ENCODE measurements around the gene DNAAF2. TPM values are rescaled to one million over a fixed set of nuclear protein-coding genes. Genes with fewer than 3 reads are reported as not detected.
A peak's percentile ranks its signal among the peaks of the same experiment; 100 is the strongest.
"Not testable (repeated sequence)": the region's sequence is repeated elsewhere in the genome, so short reads cannot be mapped to it uniquely, and the experiment has no call there.

The DNAAF2 gene
- total and polyA plus RNA-seq, 3 experiments from 2014 or later = 17.6 to 21.7 (median 18.2) TPM

DNA sequence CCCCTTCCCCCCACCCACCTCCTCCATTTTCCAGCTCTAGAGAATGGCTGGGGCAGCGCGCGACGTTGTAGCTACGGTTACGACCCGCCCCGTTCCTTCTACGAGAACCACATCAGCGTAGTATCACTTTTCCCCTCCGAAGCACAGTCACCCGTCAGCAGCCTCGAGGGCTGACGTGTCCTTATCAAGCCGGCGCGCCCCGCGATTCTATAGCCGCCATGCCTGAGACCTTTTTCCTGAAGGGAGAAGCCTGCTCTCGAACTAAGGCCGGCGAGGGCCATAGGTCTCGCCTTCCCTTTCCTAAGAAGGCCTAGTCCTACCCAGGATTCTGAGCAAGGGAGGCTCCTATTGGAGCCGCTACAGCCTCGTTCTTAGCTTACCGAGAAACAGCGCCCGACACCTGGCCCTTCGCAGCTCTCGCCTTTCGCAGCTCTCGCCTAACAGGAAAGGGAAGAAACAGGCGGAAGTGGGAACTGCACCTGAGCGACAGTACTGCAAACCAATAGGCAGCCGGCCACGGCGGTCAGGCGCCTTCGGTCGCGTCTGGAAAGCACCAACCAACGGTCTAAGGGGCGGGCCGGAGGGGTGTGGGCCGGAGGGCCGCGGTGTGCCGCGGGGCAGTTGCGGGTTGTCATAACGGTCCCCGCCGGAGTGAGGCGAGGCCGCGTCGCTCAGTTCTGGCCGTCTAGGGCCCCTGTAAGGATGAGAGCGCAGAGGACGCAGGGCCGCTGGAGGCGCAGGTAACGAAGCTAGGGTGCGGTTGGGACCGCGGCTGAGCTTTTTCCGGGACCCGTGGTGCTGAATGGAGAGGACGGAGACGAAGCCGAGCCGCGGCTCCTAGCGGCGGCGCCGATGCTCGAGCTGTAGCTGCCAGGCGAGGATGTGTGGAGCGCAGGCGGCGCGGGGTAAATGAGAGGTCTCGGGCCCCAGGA is 14.6 kb downstream of the DNAAF2 start, which contains the start of the genes MGAT2 and RPL36AL:
MGAT2 (plus strand) TSS at position 618 of the 932 bp plus-strand sequence. CDS start 470 bp downstream, outside the sequence.
RPL36AL (minus strand) TSS at position 445 of the 932 bp plus-strand sequence. CDS start 1,522 bp downstream, outside the sequence.
- Mint-ChIP-seq H3K27ac (peak within 1 kb of the TSS; percentile 98 to 100 (median 100)), H3K9me3 (no peaks in the 10 kb centered on the region), H3K36me3 (peaks cover 0 to 64% (median 8%) of the 10 kb centered on the region in 3 donors), H3K4me1 (peaks cover 57 to 68% (median 65%) of the 10 kb centered on the region in 3 donors), H3K27me3 (no peaks in the 10 kb centered on the region), H3K4me3 (peak within 1 kb of the TSS; percentile 94 to 99 (median 98))
- CTCF ChIA-PET = interaction anchor here (0.7 to 7.1 kb wide), 24 partner anchors 9 to 692 kb away, joined by 3 to 151 read pairs (median 4); partner anchors contain the start of genes DMAC2L, DNAAF2, KLHDC2 and L2HGDH
- Histone ChIP-seq H3K27me3 (ENCODE audit: insufficient read depth, low read length, poor library complexity, severe bottlenecking) (no peaks in the 10 kb centered on the region), H3K4me3 (ENCODE audit: low read length) (peak within 1 kb of the TSS; percentile 80), H3K9me3 (ENCODE audit: low read length) (no peaks in the 10 kb centered on the region), H3K4me1 (ENCODE audit: insufficient read depth, low read length) (peaks cover 50% of the 10 kb centered on the region), H3K27ac (ENCODE audit: low read depth, low read length) (peak within 1 kb of the TSS; percentile 99), H3K36me3 (ENCODE audit: insufficient read depth, low read length) (peaks cover 5% of the 10 kb centered on the region)
- POLR2A ChIA-PET = interaction anchor here (0.5 to 2.7 kb wide), 21 partner anchors 9 to 1203 kb away, joined by 3 to 105 read pairs (median 5); partner anchors contain the start of genes DNAAF2, KLHDC2, LRR1 and POLE2
- peak; percentile 91 to 96 (median 96) for DNase-seq

DNA sequence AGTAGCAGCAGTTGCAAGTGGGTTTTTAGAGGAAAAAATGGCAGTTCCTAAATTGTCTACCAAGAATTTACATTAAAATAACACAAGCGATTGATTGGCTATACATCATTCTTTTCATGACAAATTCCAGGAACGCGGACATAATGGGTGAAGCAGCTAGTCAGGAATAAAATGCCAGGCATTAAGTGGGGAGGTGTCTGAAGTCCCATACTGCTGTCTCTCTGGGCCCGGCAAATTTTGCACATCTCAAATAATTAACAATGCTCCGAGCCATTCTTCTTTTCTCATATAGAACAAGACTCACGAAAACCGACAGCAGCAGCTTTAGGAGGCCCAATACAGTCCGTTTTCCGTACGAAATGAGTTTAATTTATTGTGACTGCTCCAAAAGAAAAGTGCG is 15.3 kb downstream of the DNAAF2 start:
- H3K9me3 ChIP-seq (ENCODE audit: low read length) = no peaks in the 10 kb centered on the region
- Mint-ChIP-seq H3K36me3 (peaks cover 0 to 62% (median 8%) of the 10 kb centered on the region in 3 donors), H3K27me3 (no peaks in the 10 kb centered on the region), H3K4me3 (peak overlapping the region; percentile 94 to 99 (median 98)), H3K9me3 (no peaks in the 10 kb centered on the region), H3K27ac (peak overlapping the region; percentile 98 to 100 (median 100)), H3K4me1 (peaks cover 52 to 61% (median 58%) of the 10 kb centered on the region in 3 donors)
- H3K4me1 ChIP-seq (ENCODE audit: insufficient read depth, low read length) = peaks cover 50% of the 10 kb centered on the region
- H3K27ac ChIP-seq (ENCODE audit: low read depth, low read length) = peak overlapping the region; percentile 99
- H3K36me3 ChIP-seq (ENCODE audit: insufficient read depth, low read length) = peaks cover 5% of the 10 kb centered on the region
- CTCF ChIA-PET = interaction anchor here (1.0 to 7.1 kb wide), 18 partner anchors 10 to 246 kb away, joined by 3 to 151 read pairs (median 4); partner anchors contain the start of genes DNAAF2, KLHDC2, LRR1 and RPS29
- H3K27me3 ChIP-seq (ENCODE audit: insufficient read depth, low read length, poor library complexity, severe bottlenecking) = no peaks in the 10 kb centered on the region
- POLR2A ChIA-PET = interaction anchor here (0.5 to 2.7 kb wide), 18 partner anchors 10 to 1203 kb away, joined by 3 to 105 read pairs (median 5); partner anchors contain the start of genes DNAAF2, KLHDC2, LRR1 and POLE2
- no peak for DNase-seq
- H3K4me3 ChIP-seq (ENCODE audit: low read length) = peak overlapping the region; percentile 80

DNA sequence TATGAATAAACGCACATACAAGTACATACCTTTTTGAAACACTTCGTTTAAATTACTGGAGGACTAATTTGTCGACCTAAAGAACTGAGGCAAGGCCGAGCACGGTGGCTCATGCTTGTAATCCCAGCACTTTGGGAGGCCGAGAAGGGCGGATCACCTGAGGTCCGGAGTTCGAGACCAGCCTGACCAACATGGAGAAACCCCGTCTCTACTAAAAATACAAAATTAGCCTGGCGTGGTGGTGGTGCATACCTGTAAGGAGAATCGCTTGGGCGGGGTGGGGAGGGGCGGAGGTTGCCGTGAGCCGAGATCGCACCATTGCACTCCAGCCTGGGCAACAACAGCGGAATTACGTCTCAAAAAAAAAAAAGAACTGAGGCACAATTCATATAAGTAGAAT is 15.8 kb downstream of the DNAAF2 start:
- CTCF ChIA-PET = interaction anchor here (1.4 to 7.1 kb wide), 4 partner anchors 9 to 33 kb away, joined by 6 to 151 read pairs (median 26); partner anchors contain the start of genes DNAAF2 and RPS29
- Histone ChIP-seq H3K4me1 (ENCODE audit: insufficient read depth, low read length) (peaks cover 47% of the 10 kb centered on the region), H3K4me3 (ENCODE audit: low read length) (peak overlapping the region; percentile 80), H3K27ac (ENCODE audit: low read depth, low read length) (peak overlapping the region; percentile 99)
- H3K27ac Mint-ChIP-seq = peak overlapping the region; percentile 98 to 100 (median 100)
- not testable (repeated sequence) for H3K27me3 Mint-ChIP-seq; H3K36me3 ChIP-seq (ENCODE audit: insufficient read depth, low read length); H3K9me3 ChIP-seq (ENCODE audit: low read length); H3K9me3 Mint-ChIP-seq; DNase-seq; H3K27me3 ChIP-seq (ENCODE audit: insufficient read depth, low read length, poor library complexity, severe bottlenecking)
- peaks cover 50 to 56% (median 55%) of the 10 kb centered on the region in 3 donors for H3K4me1 Mint-ChIP-seq
- H3K36me3 Mint-ChIP-seq = peaks cover 0 to 61% (median 9%) of the 10 kb centered on the region in 3 donors
- peak overlapping the region; percentile 94 to 99 (median 98) for H3K4me3 Mint-ChIP-seq
- POLR2A ChIA-PET = interaction anchor here (1.5 to 2.7 kb wide), 6 partner anchors 13 to 1204 kb away, joined by 3 to 105 read pairs (median 50); partner anchors contain the start of genes DNAAF2, KLHDC2, LRR1 and RPS29

DNA sequence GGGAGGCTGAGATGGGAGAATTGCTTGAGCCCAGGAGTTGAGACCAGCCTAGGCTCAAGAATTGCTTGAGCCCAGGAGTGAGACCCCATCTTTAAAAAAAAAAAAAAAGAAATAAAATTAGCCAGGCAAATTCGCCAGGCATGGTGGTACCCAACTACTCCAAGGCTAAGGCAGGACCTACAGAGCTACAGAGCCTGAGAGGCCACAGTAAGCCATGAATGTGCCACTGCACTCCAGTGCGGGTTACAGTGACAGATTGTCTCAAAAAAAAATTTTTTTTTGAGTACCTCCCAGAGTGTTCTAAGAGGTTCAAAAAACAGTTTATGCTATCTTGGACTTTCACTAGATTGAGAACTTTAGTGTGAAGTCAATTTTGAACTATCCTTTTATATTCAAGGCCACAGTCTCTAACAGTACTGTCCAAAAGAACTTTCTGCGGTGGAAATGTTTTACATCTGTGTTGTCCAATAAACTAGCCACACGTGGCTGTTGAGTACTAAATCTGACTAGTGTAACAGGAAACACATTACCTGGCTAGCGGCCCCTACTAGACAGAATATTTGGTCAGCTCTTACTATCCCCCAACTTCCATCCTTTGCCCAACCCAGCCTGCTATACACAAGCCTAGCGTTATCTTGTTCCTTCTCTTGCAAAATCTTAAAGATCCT is 17.1 kb downstream of the DNAAF2 start:
- Histone ChIP-seq H3K36me3 (ENCODE audit: insufficient read depth, low read length) (peaks cover 5% of the 10 kb centered on the region), H3K9me3 (ENCODE audit: low read length) (no peaks in the 10 kb centered on the region), H3K4me1 (ENCODE audit: insufficient read depth, low read length) (peaks cover 34% of the 10 kb centered on the region), H3K27me3 (ENCODE audit: insufficient read depth, low read length, poor library complexity, severe bottlenecking) (no peaks in the 10 kb centered on the region), H3K4me3 (ENCODE audit: low read length) (no peak overlapping the region), H3K27ac (ENCODE audit: low read depth, low read length) (no peak overlapping the region)
- ChIA-PET POLR2A (interaction anchor here (0.5 to 1.6 kb wide), 2 partner anchors 14 to 19 kb away, joined by 5 read pairs; partner anchors contain the start of gene LRR1), CTCF (interaction anchor here (1.3 kb wide), 1 partner anchor 16 kb away, joined by 4 read pairs; no protein-coding TSS in a partner anchor)
- Mint-ChIP-seq H3K4me3 (peak overlapping the region in 6 of 7 donors; percentile 16 to 99 (median 65)), H3K36me3 (peaks cover 0 to 59% (median 11%) of the 10 kb centered on the region in 3 donors), H3K4me1 (peaks cover 41 to 46% (median 43%) of the 10 kb centered on the region in 3 donors), H3K27me3 (no peaks in the 10 kb centered on the region), H3K9me3 (no peaks in the 10 kb centered on the region), H3K27ac (peak overlapping the region; percentile 31 to 100 (median 98))
- DNase-seq = no peak

DNA sequence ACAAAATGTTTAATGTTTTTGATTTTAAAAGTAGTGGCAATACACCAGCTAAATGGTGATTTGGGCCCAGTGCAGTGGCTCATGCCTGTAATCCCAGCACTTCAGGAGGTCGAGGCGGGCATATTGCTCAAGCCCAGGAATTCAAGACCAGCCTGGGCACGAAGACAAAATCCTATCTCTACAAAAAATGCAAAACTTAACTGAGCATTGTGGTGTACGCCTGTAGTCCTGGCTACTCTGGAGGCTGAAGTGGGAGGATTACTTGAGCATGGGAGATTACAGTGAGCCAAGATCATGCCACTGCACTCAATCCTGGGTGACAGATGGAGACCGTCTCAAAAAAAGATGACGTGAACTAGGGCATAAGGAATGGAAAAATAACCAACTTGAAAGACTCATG is 19.3 kb downstream of the DNAAF2 start:
- DNase-seq = no peak
- H3K27ac ChIP-seq (ENCODE audit: low read depth, low read length) = no peak overlapping the region
- H3K27me3 ChIP-seq (ENCODE audit: insufficient read depth, low read length, poor library complexity, severe bottlenecking) = no peaks in the 10 kb centered on the region
- H3K9me3 ChIP-seq (ENCODE audit: low read length) = no peaks in the 10 kb centered on the region
- H3K4me1 Mint-ChIP-seq = peaks cover 29 to 42% (median 35%) of the 10 kb centered on the region in 3 donors
- ChIA-PET CTCF (no interaction called here), POLR2A (no interaction called here)
- H3K4me3 Mint-ChIP-seq = peak overlapping the region in 1 of 7 donors; percentile 32
- no peaks in the 10 kb centered on the region for H3K27me3 Mint-ChIP-seq
- H3K36me3 Mint-ChIP-seq = peaks cover 0 to 48% (median 12%) of the 10 kb centered on the region in 3 donors
- no peak overlapping the region for H3K4me3 ChIP-seq (ENCODE audit: low read length)
- H3K27ac Mint-ChIP-seq = peak overlapping the region in 5 of 8 donors; percentile 22 to 100 (median 70)
- peaks cover 25% of the 10 kb centered on the region for H3K4me1 ChIP-seq (ENCODE audit: insufficient read depth, low read length)
- H3K36me3 ChIP-seq (ENCODE audit: insufficient read depth, low read length) = peaks cover 5% of the 10 kb centered on the region
- no peaks in the 10 kb centered on the region for H3K9me3 Mint-ChIP-seq

DNA sequence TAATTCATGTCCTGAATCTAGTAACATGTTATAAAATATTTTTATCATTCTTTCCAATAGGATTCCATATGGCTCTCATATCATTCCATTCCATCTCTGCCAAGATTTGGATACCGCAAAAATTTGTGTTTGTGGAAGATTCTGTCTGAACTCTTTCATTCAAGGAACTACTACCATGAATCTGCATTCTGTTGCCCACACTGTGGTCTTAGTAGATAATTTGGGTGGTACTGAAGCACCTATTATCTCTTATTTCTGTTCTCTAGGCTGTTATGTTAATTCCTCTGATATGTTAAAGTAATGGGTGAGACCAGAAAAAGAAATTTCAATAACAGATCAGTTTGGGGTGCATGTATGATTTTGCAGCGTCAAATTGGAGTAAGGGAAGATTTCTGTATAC is 20.8 kb downstream of the DNAAF2 start:
- Mint-ChIP-seq H3K4me1 (peaks cover 18 to 37% (median 25%) of the 10 kb centered on the region in 3 donors), H3K9me3 (no peaks in the 10 kb centered on the region), H3K36me3 (peaks cover 0 to 34% (median 12%) of the 10 kb centered on the region in 3 donors), H3K27me3 (no peaks in the 10 kb centered on the region), H3K27ac (peak overlapping the region in 3 of 8 donors; percentile 9 to 79 (median 78)), H3K4me3 (no peak overlapping the region)
- ChIA-PET POLR2A (no interaction called here), CTCF (interaction anchor here (0.6 to 1.1 kb wide), 2 partner anchors 20 kb away, joined by 3 read pairs; no protein-coding TSS in a partner anchor)
- H3K36me3 ChIP-seq (ENCODE audit: insufficient read depth, low read length) = peaks cover 5% of the 10 kb centered on the region
- H3K27me3 ChIP-seq (ENCODE audit: insufficient read depth, low read length, poor library complexity, severe bottlenecking) = no peaks in the 10 kb centered on the region
- no peaks in the 10 kb centered on the region for H3K9me3 ChIP-seq (ENCODE audit: low read length)
- no peak overlapping the region for H3K4me3 ChIP-seq (ENCODE audit: low read length)
- H3K27ac ChIP-seq (ENCODE audit: low read depth, low read length) = no peak overlapping the region
- peaks cover 17% of the 10 kb centered on the region for H3K4me1 ChIP-seq (ENCODE audit: insufficient read depth, low read length)
- no peak for DNase-seq

DNA sequence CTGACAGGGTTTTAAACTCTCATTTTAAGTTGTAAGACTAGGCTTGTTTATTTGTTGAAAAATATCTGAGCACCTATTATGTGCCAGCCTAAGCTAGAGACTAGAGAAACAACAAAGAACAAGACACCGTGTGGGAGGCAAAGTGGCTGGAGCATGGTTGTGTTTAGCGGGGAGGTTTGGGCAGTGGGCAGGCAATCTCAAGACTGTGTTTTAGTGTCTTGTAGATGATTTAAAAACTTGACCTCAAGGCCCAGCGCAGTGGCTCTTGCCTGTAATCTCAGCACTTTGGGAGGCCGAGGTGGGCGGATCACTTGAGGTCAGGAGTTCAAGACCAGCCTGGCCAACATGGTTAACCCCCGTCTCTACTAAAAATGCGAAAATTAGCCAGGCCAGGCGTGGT is 22.4 kb downstream of the DNAAF2 start:
- H3K4me1 Mint-ChIP-seq = peaks cover 6 to 23% (median 16%) of the 10 kb centered on the region in 3 donors
- Histone ChIP-seq H3K4me1 (ENCODE audit: insufficient read depth, low read length) (peaks cover 2% of the 10 kb centered on the region), H3K9me3 (ENCODE audit: low read length) (no peaks in the 10 kb centered on the region), H3K4me3 (ENCODE audit: low read length) (no peak overlapping the region), H3K27ac (ENCODE audit: low read depth, low read length) (no peak overlapping the region), H3K27me3 (ENCODE audit: insufficient read depth, low read length, poor library complexity, severe bottlenecking) (no peaks in the 10 kb centered on the region), H3K36me3 (ENCODE audit: insufficient read depth, low read length) (no peaks in the 10 kb centered on the region)
- H3K36me3 Mint-ChIP-seq = peaks cover 0 to 24% (median 4%) of the 10 kb centered on the region in 3 donors
- no peak overlapping the region for H3K4me3 Mint-ChIP-seq
- CTCF ChIA-PET = no interaction called here
- no peaks in the 10 kb centered on the region for H3K27me3 Mint-ChIP-seq
- POLR2A ChIA-PET = no interaction called here
- no peak for DNase-seq
- peak overlapping the region in 1 of 8 donors; percentile 77 for H3K27ac Mint-ChIP-seq
- no peaks in the 10 kb centered on the region for H3K9me3 Mint-ChIP-seq
